ENCODE results near the gene CNGB1.
"Not testable (repeated sequence)": the region's sequence is repeated elsewhere in the genome, so short reads cannot be mapped to it uniquely, and the experiment has no call there.

The CNGB1 gene

GRCh38 chr16:57900796-57901479 is 70.0 kb downstream of the CNGB1 start:
- no peak for DNase-seq

- DNase-seq, result peak; percentile 20
Measured at GRCh38 chr16:57899771-57900661, 70.9 kb downstream of the CNGB1 start.

GRCh38 chr16:57898961-57899360 is 72.0 kb downstream of the CNGB1 start:
- DNase-seq, result no peak

- DNase-seq, result no peak
Measured at GRCh38 chr16:57897996-57898395, 72.9 kb downstream of the CNGB1 start.

- no peak for DNase-seq
Measured at GRCh38 chr16:57897053-57897784, 73.7 kb downstream of the CNGB1 start.

- not testable (repeated sequence) for DNase-seq
Measured at GRCh38 chr16:57895081-57895547, 75.8 kb downstream of the CNGB1 start.

- no peak for DNase-seq
Measured at GRCh38 chr16:57894390-57895080, 76.4 kb downstream of the CNGB1 start.

GRCh38 chr16:57893559-57894389 is 77.2 kb downstream of the CNGB1 start:
- no peak for DNase-seq

GRCh38 chr16:57893217-57893558 is 77.7 kb downstream of the CNGB1 start:
- DNase-seq, result no peak

- DNase-seq, result no peak
Measured at GRCh38 chr16:57892447-57893096, 78.4 kb downstream of the CNGB1 start.

- no peak for DNase-seq
Measured at GRCh38 chr16:57892041-57892440, 78.9 kb downstream of the CNGB1 start.

- DNase-seq, result no peak
Measured at GRCh38 chr16:57890752-57891111, 80.2 kb downstream of the CNGB1 start.

- no peak for DNase-seq
Measured at GRCh38 chr16:57889960-57890751, 80.8 kb downstream of the CNGB1 start.

- DNase-seq, result no peak
Measured at GRCh38 chr16:57889522-57889921, 81.4 kb downstream of the CNGB1 start.

GRCh38 chr16:57889111-57889510 is 81.8 kb downstream of the CNGB1 start:
- no peak for DNase-seq

- no peak for DNase-seq
Measured at GRCh38 chr16:57888128-57888527, 82.8 kb downstream of the CNGB1 start.

GRCh38 chr16:57887711-57888110 is 83.2 kb downstream of the CNGB1 start:
- DNase-seq, result no peak

GRCh38 chr16:57886427-57886826 is 84.5 kb downstream of the CNGB1 start:
- no peak for DNase-seq

GRCh38 chr16:57884655-57885133 is 86.2 kb downstream of the CNGB1 start:
- DNase-seq, result no peak

- DNase-seq, result no peak
Measured at GRCh38 chr16:57883953-57884654, 86.8 kb downstream of the CNGB1 start.
